PC-9 (cell line): ENCODE data around the gene ACBD5. TPM values are rescaled to one million over a fixed set of nuclear protein-coding genes. Genes with fewer than 3 reads are reported as not detected.

Experiments
- BruUV-seq: library from RNA; stranded (reverse); fragments of 400-500 nt; replicated peaks from 2 replicates; lab custom pipeline; 2021; lab: Mats Ljungman, UMichigan
- CTCF ChIA-PET: fragments of 300-600 bp; sonication (Branson Sonifier 250); formaldehyde crosslinking; loops from one replicate; lab custom pipeline; 2022; ENCODE audit warnings: antibody characterized with exemption; lab: Charles Lee
- POLR2A ChIA-PET: fragments of 300-600 bp; sonication (Branson Sonifier 250); formaldehyde crosslinking; loops from one replicate; lab custom pipeline; 2022; ENCODE audit warnings: antibody characterized with exemption; ENCODE audit not compliant: unreplicated experiment; lab: Charles Lee
- DNase-seq, 2 experiments: peaks; one replicate each; pipeline versions ENCODE4 v3.0.0 to v3.0.0-alpha.2; 2015 to 2022; ENCODE audit warnings: mixed read lengths in 1 of 2
- H2AFZ ChIP-seq: fragments of 200-600 bp; sonication (generic); 2 replicates; pipeline ENCODE4 v1.8.1; 2017; ENCODE audit warnings: antibody characterized with exemption
- H3F3A ChIP-seq: fragments of 200-600 bp; sonication (generic); 2 replicates; pipeline ENCODE4 v1.8.1; 2017; ENCODE audit warnings: antibody characterized with exemption, mild to moderate bottlenecking, low read depth; ENCODE audit not compliant: insufficient read depth
- H3K27ac ChIP-seq: fragments of 200-600 bp; sonication (generic); 2 replicates; pipeline ENCODE4 v1.6.1; 2016; ENCODE audit warnings: mixed run types
- H3K27me3 ChIP-seq: fragments of 200-600 bp; sonication (generic); 2 replicates; pipeline ENCODE4 v1.6.1; 2016; ENCODE audit warnings: low read depth, mixed run types; ENCODE audit not compliant: insufficient read depth
- H3K36me3 ChIP-seq: fragments of 200-600 bp; sonication (generic); 2 replicates; pipeline ENCODE4 v1.6.1; 2016; ENCODE audit warnings: low read depth, mixed run types
- H3K4me1 ChIP-seq: fragments of 200-600 bp; sonication (generic); replicated peaks from 2 replicates; pipeline ENCODE4 v1.6.1; 2016; ENCODE audit warnings: mixed run types; ENCODE audit not compliant: insufficient read depth
- H3K4me2 ChIP-seq: fragments of 200-600 bp; sonication (generic); 2 replicates; pipeline ENCODE4 v1.6.1; 2017; ENCODE audit warnings: mixed run types
- H3K4me3 ChIP-seq: fragments of 200-600 bp; sonication (generic); 2 replicates; pipeline ENCODE4 v1.6.1; 2016; ENCODE audit warnings: mixed run types
- H3K79me2 ChIP-seq: fragments of 200-600 bp; sonication (generic); 2 replicates; pipeline ENCODE4 v1.6.1; 2017; ENCODE audit warnings: low read depth, mixed run types
- H3K9me2 ChIP-seq: fragments of 200-600 bp; sonication (generic); 2 replicates; pipeline ENCODE4 v1.8.1; 2017; ENCODE audit warnings: mild to moderate bottlenecking; ENCODE audit not compliant: insufficient read depth
- H3K9me3 ChIP-seq: fragments of 200-600 bp; sonication (generic); 2 replicates; pipeline ENCODE4 v1.8.1; 2016; ENCODE audit warnings: low read depth; ENCODE audit not compliant: insufficient read depth
- H4K20me1 ChIP-seq: fragments of 200-600 bp; sonication (generic); 2 replicates; pipeline ENCODE4 v1.8.1; 2017; ENCODE audit not compliant: insufficient read depth
- EZH2 ChIP-seq: fragments of 200-600 bp; sonication (generic); IDR thresholded peaks from 2 replicates; pipeline ENCODE4 v1.8.0; 2017; ENCODE audit warnings: antibody characterized with exemption, low read depth
- intact Hi-C: fragments of 100-400 bp; cut with micrococcal nuclease; formaldehyde crosslinking; loops from one replicate; pipeline ENCODE4 v1.10.0; 2022; ENCODE audit not compliant: unreplicated experiment
- total RNA-seq: library from RNA; stranded (reverse); gene quantifications from 2 replicates; pipeline ENCODE4 v1.2.3, GENCODE V29; 2021
- TF ChIP-seq, protein P1 (sequence below): fragments of 200-600 bp; sonication (generic); conservative IDR thresholded peaks from 2 replicates; pipeline ENCODE4 v1.6.1; 2017; ENCODE audit warnings: mixed run types, antibody characterized with exemption, mild to moderate bottlenecking, moderate library complexity

ACBD5 gene
- total RNA-seq, 1 experiment from 2014 or later = 17.2 TPM

DNA sequence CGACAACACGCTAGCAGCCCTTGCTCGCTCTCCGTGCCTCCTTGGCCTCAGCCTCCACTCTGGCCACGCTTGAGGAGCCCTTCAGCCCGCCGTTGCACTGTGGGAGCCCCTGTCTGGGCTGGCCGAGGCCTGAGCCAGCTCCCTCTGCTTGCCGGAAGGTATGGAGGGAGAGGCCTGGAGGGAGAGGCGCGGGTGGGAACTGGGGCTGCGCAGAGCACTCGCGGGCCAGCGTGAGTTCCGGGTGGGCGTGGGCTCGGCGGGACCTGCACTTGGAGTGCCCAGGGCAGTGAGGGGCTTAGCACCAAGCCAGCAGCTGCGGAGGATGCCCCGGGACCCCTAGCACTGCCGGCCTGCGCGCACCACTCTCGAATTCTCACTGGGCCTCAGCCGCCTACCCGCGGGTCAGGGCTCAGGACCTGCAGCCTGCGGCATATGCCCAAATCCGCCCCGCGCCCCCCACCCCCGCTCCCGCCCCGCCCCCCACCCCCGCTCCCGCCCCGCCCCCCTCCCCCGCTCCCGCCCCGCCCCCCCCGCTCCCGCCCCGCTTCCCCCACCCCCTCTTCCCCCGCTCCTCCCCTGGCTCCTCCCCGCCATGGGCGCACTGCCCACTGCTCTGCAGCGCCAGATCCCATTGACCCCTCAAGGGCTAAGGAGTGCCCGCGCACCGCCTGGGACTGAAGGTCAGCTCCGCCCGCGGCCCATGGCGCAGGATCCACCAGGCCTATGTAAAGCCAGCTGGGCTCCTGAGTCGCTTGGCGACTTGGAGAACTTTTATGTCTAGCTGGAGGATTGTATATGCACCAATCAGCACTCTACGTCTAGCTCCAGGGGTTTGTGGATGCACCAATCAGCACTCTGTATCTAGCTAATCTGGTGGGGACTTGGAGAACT, 15.9 kb upstream of the ACBD5 start:
- H3K4me1 ChIP-seq = no peaks in the 10 kb centered on the region
- no peaks in the 10 kb centered on the region for H4K20me1 ChIP-seq
- H3K36me3 ChIP-seq = no peaks in the 10 kb centered on the region
- no peak overlapping the region for H3K4me3 ChIP-seq
- H3K27me3 ChIP-seq = no peaks in the 10 kb centered on the region
- H3F3A ChIP-seq = no peaks in the 10 kb centered on the region
- ChIA-PET POLR2A (no interaction called here), CTCF (interaction anchor here (0.7 kb wide), 1 partner anchor 319 kb away, joined by 5 read pairs; no protein-coding TSS in a partner anchor)
- intact Hi-C loops = no loop called here
- no peak overlapping the region for H3K4me2 ChIP-seq
- DNase-seq = no peak
- H3K27ac ChIP-seq = no peak overlapping the region
- no TSS peak for BruUV-seq
- H2AFZ ChIP-seq = no peak overlapping the region
- no peaks in the 10 kb centered on the region for H3K9me2 ChIP-seq
- H3K79me2 ChIP-seq = no peaks in the 10 kb centered on the region
- TF ChIP-seq, protein P1, sequence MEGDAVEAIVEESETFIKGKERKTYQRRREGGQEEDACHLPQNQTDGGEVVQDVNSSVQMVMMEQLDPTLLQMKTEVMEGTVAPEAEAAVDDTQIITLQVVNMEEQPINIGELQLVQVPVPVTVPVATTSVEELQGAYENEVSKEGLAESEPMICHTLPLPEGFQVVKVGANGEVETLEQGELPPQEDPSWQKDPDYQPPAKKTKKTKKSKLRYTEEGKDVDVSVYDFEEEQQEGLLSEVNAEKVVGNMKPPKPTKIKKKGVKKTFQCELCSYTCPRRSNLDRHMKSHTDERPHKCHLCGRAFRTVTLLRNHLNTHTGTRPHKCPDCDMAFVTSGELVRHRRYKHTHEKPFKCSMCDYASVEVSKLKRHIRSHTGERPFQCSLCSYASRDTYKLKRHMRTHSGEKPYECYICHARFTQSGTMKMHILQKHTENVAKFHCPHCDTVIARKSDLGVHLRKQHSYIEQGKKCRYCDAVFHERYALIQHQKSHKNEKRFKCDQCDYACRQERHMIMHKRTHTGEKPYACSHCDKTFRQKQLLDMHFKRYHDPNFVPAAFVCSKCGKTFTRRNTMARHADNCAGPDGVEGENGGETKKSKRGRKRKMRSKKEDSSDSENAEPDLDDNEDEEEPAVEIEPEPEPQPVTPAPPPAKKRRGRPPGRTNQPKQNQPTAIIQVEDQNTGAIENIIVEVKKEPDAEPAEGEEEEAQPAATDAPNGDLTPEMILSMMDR = no peak
- TF ChIP-seq EZH2 = no peak
- no peaks in the 10 kb centered on the region for H3K9me3 ChIP-seq

DNA sequence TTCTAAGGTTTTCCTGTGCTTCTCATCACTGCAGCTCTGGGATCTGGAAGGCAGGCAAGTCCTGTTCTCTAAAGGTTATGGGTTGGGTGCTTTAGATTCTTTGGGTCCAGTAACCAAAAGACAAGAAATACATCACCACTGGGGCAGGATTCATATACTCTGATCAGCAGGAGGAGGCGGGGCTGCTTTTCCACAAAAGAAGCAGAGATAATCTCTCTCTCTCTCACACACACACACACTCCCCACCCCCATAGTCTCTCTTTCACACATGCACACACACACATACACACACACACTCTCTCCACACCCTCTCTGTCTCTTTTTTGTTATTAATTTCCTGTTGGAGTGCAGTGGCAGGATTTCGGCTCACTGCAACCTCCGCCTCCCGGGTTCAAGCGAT, 13.0 kb upstream of the ACBD5 start:
- Histone ChIP-seq H3K9me2 (no peaks in the 10 kb centered on the region), H3K4me1 (no peaks in the 10 kb centered on the region), H2AFZ (peak overlapping the region; percentile 92; the same call in 1 of the 2 replicates), H3K9me3 (no peaks in the 10 kb centered on the region), H4K20me1 (no peaks in the 10 kb centered on the region), H3K27me3 (no peaks in the 10 kb centered on the region), H3K27ac (no peak overlapping the region), H3K4me2 (peak overlapping the region; percentile 74), H3K79me2 (no peaks in the 10 kb centered on the region), H3K36me3 (no peaks in the 10 kb centered on the region), H3K4me3 (peak overlapping the region; percentile 70; the same call in 1 of the 2 replicates), H3F3A (no peaks in the 10 kb centered on the region)
- no peak for TF ChIP-seq EZH2
- TF ChIP-seq, protein P1 = no peak
- no peak for DNase-seq
- no TSS peak for BruUV-seq
- POLR2A ChIA-PET = no interaction called here
- intact Hi-C loops = no loop called here
- CTCF ChIA-PET = no interaction called here

DNA sequence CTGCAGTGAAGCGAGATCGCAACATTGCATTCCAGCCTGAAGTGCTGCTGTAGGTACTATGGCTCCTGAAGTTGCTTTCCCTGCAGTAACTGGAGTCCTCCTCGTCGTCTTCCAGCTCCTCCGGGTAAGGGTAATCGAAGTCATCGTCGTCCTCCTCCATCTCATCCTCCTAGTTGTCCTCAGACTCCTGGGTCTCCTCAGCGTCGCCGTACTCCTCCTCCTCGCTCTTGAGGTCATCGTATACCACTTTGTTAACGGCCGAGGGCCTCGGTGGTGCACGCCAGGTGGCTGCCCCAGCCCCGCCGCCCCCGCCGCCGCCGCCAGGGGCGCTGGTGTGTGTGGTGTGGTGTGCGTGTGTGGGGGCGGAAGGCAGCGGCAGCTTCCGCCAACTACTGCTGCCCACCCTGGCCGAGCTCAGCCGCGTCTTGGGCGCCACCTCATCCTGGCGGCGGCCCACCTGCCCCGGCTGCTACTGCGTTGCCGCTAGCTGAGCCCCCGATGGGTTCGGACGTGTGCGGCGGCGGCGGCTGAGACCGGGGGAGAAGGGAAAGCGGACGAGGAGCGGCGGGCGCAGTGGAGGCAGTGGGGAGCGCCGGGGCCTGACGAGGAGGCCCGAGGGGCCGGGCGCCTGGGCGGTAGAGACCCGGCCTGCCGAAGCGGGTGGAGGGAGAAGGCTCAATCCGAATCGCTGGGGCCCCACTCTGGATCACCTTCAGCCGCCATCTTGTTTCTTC, 11.8 kb upstream of the ACBD5 start:
- DNase-seq = peak; percentile 44 to 88
- POLR2A ChIA-PET = interaction anchor here (0.7 kb wide), 1 partner anchor 307 kb away, joined by 8 read pairs; no protein-coding TSS in a partner anchor
- Histone ChIP-seq H3K4me2 (peak overlapping the region; percentile 74), H3K27ac (peak overlapping the region; percentile 62), H3K9me3 (no peaks in the 10 kb centered on the region), H3K9me2 (no peaks in the 10 kb centered on the region), H3F3A (no peaks in the 10 kb centered on the region), H2AFZ (peak overlapping the region; percentile 92), H3K36me3 (no peaks in the 10 kb centered on the region), H3K4me3 (peak overlapping the region; percentile 70), H4K20me1 (no peaks in the 10 kb centered on the region), H3K27me3 (no peaks in the 10 kb centered on the region), H3K79me2 (no peaks in the 10 kb centered on the region), H3K4me1 (no peaks in the 10 kb centered on the region)
- CTCF ChIA-PET = interaction anchor here (0.6 kb wide), 1 partner anchor 1393 kb away, joined by 4 read pairs; no protein-coding TSS in a partner anchor
- no peak for TF ChIP-seq EZH2
- TF ChIP-seq, protein P1 = peak; percentile 69
- no TSS peak for BruUV-seq
- intact Hi-C loops = loop anchor here (1.0 kb wide), 1 partner anchor 10 kb away; no protein-coding TSS in a partner anchor
